Measurements from ENCODE around the gene CHRNB1. TPM values are rescaled to one million over a fixed set of nuclear protein-coding genes. Genes with fewer than 3 reads are reported as not detected.
"Not testable (repeated sequence)": the region's sequence is repeated elsewhere in the genome, so short reads cannot be mapped to it uniquely, and the experiment has no call there.

Gene CHRNB1
- total RNA-seq, 4 donors from 2014 or later, result 7.8 to 16.0 (median 13.6) TPM

DNA sequence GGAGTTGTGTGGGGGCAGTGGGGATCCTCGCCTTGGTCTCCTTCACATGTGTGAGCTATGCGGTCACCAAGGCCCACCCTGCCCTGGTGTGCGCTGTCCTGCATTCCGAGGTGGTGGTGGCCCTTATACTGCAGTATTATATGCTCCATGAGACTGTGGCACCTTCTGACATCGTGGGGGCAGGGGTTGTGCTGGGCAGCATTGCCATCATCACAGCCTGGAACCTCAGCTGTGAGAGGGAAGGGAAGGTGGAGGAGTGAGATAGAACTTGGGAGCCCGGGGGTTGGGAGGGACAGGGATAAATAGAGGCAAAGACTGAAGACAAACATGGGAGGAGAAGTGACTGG is 37.9 kb downstream of the CHRNB1 start:
- intact Hi-C loops (cut with DNase I; ENCODE audit: low total_unique reads); DNase-seq (ENCODE audit: low spot score in 2 of 2); H3K4me3 ChIP-seq (ENCODE audit: low read depth, poor library complexity, severe bottlenecking): not testable (repeated sequence)
- WGBS, 2 donors, result 65 to 72% methylated on average over 4 to 6 of the region's 6 CpGs

DNA sequence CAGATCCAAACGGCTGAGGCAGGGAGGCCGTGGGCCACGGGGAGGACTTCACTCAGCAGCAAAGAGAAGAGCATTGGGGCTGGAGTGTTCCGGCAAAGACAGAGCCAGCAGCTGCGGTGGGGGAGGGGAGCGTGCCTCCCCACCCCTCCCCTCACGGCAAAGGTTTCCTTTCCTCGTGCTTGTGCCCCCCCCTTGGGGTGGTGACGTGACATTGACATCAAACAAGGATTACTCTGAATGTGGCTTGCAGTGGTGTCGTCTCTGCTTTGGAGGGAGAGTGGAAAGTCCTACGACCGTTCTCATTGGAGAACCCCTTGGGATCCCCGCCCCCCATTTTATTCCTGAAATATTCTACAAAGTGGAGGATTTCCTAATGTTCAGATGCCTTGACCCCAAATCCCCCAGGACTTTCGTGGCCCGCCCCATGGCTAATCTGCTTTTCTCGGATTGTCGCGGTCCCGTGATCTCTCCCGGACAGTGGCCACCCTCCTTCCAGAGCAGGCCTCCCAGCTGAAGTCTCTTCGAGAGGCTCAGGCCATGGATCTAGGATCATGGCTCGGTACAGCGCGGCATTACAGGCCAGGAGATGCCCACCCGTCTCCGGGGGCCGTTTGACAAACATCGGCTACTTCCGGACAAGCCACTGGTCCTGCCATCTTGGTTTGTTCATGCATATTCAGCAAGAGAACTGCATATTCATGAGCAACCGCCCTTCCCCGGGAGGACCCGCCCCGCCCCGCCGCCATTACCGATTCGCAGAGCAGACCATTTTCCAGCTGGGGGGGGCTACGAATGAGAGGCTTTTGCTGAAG is 38.6 kb downstream of the CHRNB1 start:
- 0% methylated on average over 38 of the region's 38 CpGs for WGBS, 2 donors
- intact Hi-C loops (cut with DNase I; ENCODE audit: low total_unique reads), result no loop called here
- peak; percentile 96 to 98 for DNase-seq (ENCODE audit: low spot score in 2 of 2)
- peak overlapping the region; percentile 71 for H3K4me3 ChIP-seq (ENCODE audit: low read depth, poor library complexity, severe bottlenecking)
- peak in 1 of 2 donors; percentile 70 for TF ChIP-seq POLR2A (IDR thresholded peaks at IDR 0.05)
- TF ChIP-seq, protein P1, sequence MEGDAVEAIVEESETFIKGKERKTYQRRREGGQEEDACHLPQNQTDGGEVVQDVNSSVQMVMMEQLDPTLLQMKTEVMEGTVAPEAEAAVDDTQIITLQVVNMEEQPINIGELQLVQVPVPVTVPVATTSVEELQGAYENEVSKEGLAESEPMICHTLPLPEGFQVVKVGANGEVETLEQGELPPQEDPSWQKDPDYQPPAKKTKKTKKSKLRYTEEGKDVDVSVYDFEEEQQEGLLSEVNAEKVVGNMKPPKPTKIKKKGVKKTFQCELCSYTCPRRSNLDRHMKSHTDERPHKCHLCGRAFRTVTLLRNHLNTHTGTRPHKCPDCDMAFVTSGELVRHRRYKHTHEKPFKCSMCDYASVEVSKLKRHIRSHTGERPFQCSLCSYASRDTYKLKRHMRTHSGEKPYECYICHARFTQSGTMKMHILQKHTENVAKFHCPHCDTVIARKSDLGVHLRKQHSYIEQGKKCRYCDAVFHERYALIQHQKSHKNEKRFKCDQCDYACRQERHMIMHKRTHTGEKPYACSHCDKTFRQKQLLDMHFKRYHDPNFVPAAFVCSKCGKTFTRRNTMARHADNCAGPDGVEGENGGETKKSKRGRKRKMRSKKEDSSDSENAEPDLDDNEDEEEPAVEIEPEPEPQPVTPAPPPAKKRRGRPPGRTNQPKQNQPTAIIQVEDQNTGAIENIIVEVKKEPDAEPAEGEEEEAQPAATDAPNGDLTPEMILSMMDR (IDR thresholded peaks at IDR 0.05), result no peak

DNA sequence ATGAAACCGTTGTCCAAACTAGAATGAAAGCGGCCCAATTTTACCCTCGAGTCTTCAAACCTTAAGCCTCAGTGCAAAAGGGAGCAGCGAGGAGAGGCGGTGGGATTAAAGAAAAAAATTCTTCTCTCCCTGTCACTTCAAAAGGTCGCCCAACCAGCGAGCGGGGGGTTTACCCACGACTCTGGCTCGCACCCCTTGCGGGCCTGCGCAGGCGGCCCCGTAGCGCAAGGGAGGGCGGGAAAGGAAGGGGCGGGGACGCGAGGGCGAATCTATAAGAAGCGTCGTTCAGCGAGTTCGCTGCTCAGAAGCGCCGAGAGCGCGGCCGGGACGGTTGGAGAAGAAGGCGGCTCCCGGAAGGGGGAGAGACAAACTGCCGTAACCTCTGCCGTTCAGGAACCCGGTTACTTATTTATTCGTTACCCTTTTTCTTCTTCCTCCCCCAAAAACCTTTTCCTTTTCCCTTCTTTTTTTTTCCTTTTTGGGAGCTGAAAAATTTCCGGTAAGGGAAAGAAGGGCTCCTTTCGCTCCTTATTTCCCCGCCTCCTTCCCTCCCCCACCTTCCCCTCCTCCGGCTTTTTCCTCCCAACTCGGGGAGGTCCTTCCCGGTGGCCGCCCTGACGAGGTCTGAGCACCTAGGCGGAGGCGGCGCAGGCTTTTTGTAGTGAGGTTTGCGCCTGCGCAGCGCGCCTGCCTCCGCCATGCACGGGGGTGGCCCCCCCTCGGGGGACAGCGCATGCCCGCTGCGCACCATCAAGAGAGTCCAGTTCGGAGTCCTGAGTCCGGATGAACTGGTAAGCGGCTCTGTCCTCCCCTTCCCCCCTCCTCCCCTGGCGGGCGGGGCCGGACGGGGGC is 39.4 kb downstream of the CHRNB1 start, which contains the start of gene POLR2A:
Gene POLR2A (plus strand): TSS at position 300 of the 852 bp plus-strand sequence.
- intact Hi-C loops (cut with DNase I; ENCODE audit: low total_unique reads), result no loop called here
- TF ChIP-seq POLR2A (IDR thresholded peaks at IDR 0.05), result peak in 1 of 2 donors; percentile 100
- TF ChIP-seq, protein P1 (IDR thresholded peaks at IDR 0.05), result no peak
- DNase-seq (ENCODE audit: low spot score in 2 of 2), result peak; percentile 96 to 99
- 0% methylated on average over 58 to 60 of the region's 64 CpGs for WGBS, 2 donors
- H3K4me3 ChIP-seq (ENCODE audit: low read depth, poor library complexity, severe bottlenecking), result peak within 1 kb of the TSS; percentile 71

DNA sequence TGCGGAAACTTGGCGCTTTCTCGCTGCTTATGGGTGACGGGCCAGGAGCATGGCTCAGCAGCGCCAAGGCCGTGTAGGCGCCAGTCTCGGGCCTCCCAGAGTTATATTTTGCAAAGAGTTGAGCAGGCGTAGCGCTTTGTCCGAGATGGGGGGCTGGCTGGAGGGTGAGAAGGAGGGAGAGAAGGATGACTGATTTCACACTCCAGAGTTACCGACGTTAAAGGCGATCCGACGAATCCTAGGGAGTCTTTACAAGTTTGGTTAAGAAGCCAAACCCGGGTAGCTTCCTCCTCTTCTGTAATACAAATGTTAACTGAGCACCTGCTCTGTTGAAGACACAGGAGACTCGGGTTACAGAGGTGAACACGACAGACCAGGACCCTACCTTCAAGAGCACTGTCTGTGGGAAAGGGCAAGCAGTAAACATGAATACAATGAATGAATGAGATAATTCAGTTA is 40.1 kb downstream of the CHRNB1 start:
- TF ChIP-seq POLR2A (IDR thresholded peaks at IDR 0.05), result no peak
- TF ChIP-seq, protein P1 (IDR thresholded peaks at IDR 0.05), result no peak
- WGBS, 2 donors, result 0% methylated on average over 17 to 19 of the region's 19 CpGs
- DNase-seq (ENCODE audit: low spot score in 2 of 2), result no peak
- peak overlapping the region; percentile 33 for H3K4me3 ChIP-seq (ENCODE audit: low read depth, poor library complexity, severe bottlenecking)
- intact Hi-C loops (cut with DNase I; ENCODE audit: low total_unique reads), result no loop called here

DNA sequence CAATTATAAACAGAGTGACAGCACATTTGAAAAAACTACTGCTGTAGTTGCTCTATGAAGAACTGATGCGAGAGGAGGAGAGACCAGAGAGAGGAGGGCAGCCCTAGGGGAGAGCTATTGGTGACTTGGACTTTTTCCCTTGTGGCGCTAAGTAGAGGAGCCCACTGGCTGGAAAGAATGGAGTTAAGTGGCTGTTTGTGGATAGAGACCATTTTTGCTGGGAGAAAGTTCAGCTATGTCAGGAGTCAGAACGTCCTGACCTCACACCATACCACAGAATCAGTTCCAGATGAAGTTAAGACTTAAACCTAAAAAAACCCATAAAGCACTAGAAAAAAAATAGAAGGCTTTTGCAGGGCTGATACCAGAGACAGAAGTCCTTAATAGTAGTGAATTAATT is 41.3 kb downstream of the CHRNB1 start:
- intact Hi-C loops (cut with DNase I; ENCODE audit: low total_unique reads), result no loop called here
- WGBS, 2 donors, result 27% methylated on average over 3 of the region's 3 CpGs
- H3K4me3 ChIP-seq (ENCODE audit: low read depth, poor library complexity, severe bottlenecking), result no peak overlapping the region

More for the DNA sequence above, 41.3 kb downstream of the CHRNB1 start:
- TF ChIP-seq, protein P1 (IDR thresholded peaks at IDR 0.05), result no peak
- no peak for TF ChIP-seq POLR2A (IDR thresholded peaks at IDR 0.05)
- DNase-seq (ENCODE audit: low spot score in 2 of 2), result no peak

Measured in lower leg skin (tissue), 4 donors.